GM19025 (cell line): ENCODE data around the gene ABTB1.
"Not testable (repeated sequence)": the region's sequence is repeated elsewhere in the genome, so short reads cannot be mapped to it uniquely, and the experiment has no call there.

Source experiments
- ATAC-seq: cut with Tn5 transposase; IDR thresholded peaks from one replicate; pipeline ENCODE4 v1.9.1; 2021; ENCODE audit warnings: mild to moderate bottlenecking, low read depth, moderate library complexity; ENCODE audit not compliant: unreplicated experiment

Gene ABTB1

GRCh38 chr3:127647166-127647844 lies 25.4 kb upstream of the ABTB1 start:
- ATAC-seq, result no peak

- no peak for ATAC-seq
Observed at GRCh38 chr3:127647845-127648204, 24.9 kb upstream of the ABTB1 start.

GRCh38 chr3:127650236-127650635 lies 22.5 kb upstream of the ABTB1 start:
- no peak for ATAC-seq

GRCh38 chr3:127651516-127652172 lies 21.1 kb upstream of the ABTB1 start:
- no peak for ATAC-seq

- ATAC-seq, result no peak
Observed at GRCh38 chr3:127652246-127652995, 20.3 kb upstream of the ABTB1 start.

GRCh38 chr3:127654374-127654773 lies 18.4 kb upstream of the ABTB1 start:
- no peak for ATAC-seq

- ATAC-seq, result not testable (repeated sequence)
Observed at GRCh38 chr3:127654993-127655392, 17.8 kb upstream of the ABTB1 start.

- no peak for ATAC-seq
Observed at GRCh38 chr3:127655641-127656040, 17.1 kb upstream of the ABTB1 start.

GRCh38 chr3:127656906-127657305 lies 15.8 kb upstream of the ABTB1 start:
- no peak for ATAC-seq

GRCh38 chr3:127658234-127658633 lies 14.5 kb upstream of the ABTB1 start:
- ATAC-seq, result no peak

- no peak for ATAC-seq
Observed at GRCh38 chr3:127660621-127661251, 12.0 kb upstream of the ABTB1 start.

GRCh38 chr3:127661600-127661999 lies 11.2 kb upstream of the ABTB1 start:
- no peak for ATAC-seq

GRCh38 chr3:127662001-127662469 lies 10.7 kb upstream of the ABTB1 start:
- no peak for ATAC-seq

GRCh38 chr3:127663151-127663550 lies 9.6 kb upstream of the ABTB1 start:
- no peak for ATAC-seq

GRCh38 chr3:127665165-127665564 lies 7.6 kb upstream of the ABTB1 start:
- ATAC-seq, result no peak

GRCh38 chr3:127665586-127665985 lies 7.2 kb upstream of the ABTB1 start:
- ATAC-seq, result no peak

GRCh38 chr3:127666676-127667075 lies 6.1 kb upstream of the ABTB1 start:
- ATAC-seq, result no peak

GRCh38 chr3:127667119-127667681 lies 5.6 kb upstream of the ABTB1 start:
- no peak for ATAC-seq

GRCh38 chr3:127668906-127669305 lies 3.8 kb upstream of the ABTB1 start:
- ATAC-seq, result no peak

- no peak for ATAC-seq
Observed at GRCh38 chr3:127669541-127670228, 3.1 kb upstream of the ABTB1 start.
